IPS DF 19.7 (cell line): Measurements from ENCODE around the gene HLA-F.
A peak's percentile ranks its signal among the peaks of the same experiment; 100 is the strongest.

Source experiments
- DNase-seq: peaks from one replicate; pipeline ENCODE4 v3.0.0-alpha.2; 2013; ENCODE audit warnings: low read depth, low spot score

The HLA-F gene

DNA sequence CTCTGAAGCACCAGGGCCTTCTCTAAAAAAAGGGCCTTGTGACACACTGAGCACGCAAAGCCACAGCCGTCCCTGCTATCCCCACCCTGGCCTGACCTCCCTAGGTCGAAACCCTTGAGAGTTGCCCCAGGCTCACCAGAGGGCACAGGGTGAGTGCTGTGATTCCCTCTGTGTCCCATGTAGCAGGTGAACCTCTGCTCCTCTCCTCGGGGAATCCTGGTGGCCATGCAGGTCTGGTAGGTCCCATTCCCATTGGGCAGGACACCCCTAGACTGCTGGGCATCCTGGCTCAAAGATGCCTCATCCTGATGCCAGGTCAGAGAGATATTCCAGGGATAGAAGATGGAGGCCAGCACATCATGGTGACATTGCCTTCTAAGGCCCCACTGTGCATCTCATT, 20.9 kb downstream of the HLA-F start:
- no peak for DNase-seq

DNA sequence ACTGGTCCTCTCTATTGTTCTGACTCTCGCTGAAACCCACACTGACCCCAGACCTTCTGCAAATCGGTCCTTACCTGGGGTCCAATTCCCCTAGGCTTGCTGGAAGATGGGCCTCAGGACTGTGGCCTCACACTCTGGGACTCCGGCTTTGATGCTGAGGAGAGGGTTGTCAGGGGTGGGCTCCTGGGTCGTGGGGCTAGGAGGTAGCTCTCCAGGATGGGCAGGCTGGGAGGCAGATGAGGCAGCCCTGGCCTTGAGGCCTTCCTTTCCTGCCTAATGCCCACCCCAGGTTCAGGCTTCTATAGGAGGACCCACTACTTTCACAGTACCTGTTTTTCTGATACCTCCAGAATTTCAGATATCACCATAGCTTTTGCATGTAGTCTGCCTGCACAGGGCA, 21.4 kb downstream of the HLA-F start:
- DNase-seq, result no peak

DNA sequence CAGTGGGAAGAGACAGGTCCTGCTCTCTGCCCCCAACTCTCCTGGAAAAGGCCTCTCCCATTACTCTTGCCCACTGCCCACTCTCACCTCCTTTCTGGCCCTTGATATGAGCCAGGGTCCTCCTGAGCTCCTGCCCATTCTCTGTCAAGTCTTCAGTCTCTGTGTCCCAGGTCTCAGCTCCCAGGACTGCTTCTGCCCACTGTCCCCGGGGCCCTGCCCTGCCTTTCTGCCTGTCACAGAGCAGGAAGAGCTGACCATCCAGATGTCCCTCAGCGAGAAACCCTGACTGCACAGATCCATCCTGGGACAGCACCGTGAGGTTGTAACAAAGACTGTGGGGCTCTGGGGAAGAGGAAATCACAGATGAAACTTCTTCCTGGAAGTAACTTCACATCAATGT, 22.2 kb downstream of the HLA-F start:
- DNase-seq, result no peak

DNA sequence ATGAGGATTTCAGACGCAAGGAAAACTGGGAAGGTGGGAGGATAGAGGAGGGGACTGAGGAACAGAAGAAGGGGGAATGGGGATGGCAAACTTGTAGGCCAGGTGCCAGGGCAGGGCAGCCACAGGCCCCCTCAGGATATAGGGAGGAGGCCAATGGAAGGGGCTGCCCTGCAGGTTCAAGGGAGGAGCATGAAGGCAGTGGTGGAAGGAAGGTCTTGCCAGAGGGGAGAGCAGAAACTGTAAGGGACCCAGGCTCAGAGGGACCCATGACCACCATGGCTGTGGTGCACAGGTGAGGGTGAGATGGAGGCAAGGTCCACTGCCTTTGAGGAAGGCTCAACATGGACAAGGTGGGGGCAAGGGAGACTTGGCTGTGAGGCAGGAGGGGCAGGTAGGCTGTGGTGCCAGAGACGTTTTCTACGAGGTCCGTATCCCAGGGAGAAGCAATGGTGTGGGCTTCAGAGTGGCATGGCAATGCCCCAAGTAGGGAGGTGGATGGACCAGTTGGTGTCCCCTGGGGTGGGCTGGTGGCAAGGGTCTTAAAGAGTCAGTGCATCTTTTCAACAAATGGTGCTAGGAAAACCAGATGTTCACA, 22.7 kb downstream of the HLA-F start:
- DNase-seq, result no peak

DNA sequence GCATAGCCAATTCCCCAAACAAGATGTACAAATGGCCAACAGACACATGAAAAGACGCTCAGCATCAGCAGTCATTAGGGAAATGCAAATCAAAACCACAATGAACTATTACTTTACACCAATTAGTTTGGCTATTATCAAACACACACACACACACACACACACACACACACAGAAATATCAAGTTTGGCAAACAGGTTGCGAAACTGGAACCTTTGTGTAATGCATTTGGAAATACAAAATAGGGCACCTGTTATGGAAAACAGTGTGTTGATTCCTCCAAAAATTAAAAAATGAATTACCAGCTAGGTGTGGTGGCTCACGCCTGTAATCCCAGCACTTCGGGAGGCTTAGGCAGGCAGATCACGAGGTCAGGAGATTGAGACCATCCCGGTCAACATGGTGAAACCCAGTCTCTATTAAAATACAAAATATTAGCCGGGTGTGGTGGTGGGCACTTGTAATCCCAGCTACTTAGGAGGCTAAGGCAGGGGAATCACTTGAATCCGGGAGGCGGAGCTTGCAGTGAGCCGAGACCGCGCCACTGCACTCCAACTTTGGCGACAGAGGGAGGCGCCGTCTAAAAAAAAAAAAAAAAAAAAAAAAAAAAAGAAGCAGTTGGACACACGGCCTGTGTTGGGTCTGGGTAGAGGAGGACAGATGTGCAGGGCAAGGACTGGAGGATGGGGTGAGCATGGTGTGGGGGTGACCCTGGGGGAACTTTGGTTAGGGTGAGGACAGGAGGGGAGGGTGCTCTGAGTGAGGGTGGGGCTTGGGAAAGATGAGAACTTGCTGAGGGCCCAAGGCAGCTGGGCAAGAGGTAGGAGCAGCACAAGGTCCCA, 23.8 kb downstream of the HLA-F start:
- DNase-seq, result no peak

DNA sequence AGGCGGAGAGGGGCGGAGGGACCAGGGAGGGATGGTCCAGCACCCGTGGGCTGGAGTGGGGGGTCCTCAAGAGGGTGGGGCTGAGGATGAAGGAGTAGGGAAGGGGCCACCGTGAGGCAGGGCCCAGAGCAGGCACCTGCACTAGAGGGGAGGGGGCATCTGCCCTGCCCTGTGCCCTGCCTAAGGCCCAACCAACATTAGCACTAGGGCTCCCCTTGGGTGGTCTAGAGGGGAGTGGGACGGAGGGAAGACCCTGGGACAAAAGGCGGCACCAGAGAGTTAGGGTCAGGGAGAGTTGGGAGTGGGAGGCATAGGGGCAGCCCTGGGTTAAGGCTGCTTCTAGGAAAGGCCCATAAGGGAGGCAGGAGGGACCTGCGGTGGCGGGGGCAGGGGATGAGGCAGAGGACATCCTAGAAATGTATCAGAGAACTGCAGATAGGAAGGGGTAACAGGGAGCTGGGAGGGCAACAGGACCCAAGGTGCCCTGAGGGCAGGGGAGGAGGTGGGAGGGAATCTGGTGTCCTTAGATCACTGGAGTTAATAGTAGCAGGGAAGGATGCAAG, 24.5 kb downstream of the HLA-F start:
- DNase-seq, result no peak

DNA sequence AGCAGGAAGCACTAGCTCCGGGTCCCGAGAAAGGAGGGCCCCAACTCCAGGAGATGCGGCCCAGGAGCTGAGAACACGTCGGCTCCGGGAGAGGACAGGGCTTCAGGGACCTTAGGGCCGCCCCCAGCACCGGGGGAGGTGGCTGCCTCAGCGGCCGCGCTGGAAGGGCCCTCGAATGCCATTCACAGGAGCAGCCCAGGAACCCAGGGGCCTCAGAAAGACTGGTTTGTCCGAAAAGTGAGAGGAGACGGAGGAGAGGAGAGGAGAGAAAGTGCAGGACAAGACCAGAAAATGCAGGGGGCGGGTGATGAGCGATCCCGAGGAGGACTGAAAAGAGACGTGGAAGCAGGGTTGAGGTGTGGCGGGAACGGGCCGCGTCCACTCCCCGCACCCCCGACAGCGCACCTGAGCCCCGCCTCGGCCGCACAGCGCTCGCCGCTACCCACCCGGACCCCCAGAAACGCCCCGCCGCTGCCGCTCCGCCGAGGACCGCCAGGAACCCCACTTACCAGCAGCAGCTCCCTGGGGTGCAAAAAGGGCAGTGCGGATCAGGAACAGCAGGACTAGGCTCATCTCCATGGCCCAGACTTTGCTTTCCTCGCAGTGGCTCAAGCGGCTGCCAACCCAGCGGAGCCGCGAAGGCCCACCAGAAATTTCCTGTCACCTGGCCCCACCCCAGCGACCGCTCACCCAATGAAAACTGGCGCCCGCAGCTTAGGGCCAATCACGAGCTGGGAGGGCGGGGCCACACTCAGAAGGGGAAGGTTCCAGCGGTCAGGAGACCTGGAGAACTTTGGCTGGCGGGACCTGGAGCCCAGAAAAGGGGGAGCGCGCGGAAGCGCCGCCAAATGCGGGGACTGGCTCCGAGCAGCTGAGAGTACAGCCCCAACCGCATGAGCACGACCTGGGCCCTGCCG, 25.4 kb downstream of the HLA-F start:
- no peak for DNase-seq

DNA sequence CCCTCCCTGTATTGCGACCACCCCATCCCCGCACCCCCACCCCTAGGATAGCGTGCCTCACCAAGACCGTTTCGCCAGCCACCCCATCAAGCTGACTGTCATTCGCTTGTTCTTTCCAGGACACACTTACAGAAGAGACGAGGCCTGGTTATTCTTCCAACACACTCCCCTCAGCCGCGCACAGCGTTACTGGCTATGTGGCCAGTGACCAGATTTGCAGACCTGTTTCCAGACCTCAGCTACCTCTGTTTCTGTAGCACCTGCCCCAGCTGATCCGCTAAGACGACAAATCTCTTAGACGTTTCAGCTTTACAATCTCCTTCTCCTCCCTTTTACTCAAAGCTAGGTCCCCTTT, 26.1 kb downstream of the HLA-F start:
- DNase-seq, result no peak

DNA sequence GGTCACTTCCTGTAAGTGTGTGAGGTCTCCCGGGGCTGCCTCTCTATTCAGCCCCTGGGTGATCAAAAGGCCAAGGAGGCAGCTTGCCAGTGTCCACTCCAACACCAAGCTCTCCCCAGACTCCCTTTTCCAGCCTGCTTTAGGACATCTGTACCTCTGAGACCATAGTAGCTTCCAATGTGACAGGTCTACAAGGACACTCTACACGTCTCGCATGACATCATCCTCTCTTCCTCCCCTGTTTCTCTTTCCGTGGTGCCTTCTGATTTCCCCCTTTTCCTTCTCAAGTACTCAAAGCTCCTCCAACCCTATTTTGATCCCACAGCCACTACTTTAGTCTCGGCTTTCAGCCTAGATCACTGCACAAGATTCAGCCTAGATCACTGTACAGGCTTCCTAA, 26.4 kb downstream of the HLA-F start:
- no peak for DNase-seq

DNA sequence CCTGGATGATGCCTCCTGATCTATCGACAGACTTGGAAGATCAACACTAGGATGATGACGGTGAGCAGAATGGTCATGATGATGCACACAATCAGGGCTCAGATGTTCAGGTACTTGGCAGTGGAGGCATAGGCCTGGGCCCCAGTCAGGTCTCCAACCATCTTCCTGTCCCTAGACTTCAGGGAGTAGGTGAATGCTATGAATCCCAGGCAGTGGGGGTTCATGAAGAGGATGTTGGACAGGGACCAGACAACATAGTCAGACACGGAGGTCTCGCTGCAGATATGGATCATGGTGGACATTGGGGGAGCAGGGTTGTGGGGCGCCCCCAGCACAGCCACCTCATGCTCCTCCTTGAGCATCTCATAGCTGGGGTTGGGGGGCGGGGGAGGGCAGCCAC, 27.5 kb downstream of the HLA-F start:
- DNase-seq, result no peak

DNA sequence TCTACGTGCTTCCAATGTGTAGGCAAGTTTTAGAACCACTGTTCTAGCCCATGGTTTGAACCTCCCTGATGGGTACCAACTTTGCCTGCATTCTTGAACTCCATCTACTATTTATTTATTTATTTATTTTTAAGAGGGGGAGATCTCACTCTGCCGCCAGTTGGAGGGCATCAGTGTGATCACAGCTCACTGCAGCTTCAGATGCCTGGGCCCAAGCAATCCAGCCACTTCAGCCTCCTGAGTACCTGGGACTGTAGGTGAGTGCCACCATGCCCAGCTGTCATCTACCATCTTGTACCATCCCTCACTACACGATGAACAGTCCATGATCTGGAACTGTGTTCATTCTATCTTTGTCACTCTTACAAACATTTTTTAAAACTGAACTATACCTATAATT, 28.2 kb downstream of the HLA-F start:
- DNase-seq, result no peak

DNA sequence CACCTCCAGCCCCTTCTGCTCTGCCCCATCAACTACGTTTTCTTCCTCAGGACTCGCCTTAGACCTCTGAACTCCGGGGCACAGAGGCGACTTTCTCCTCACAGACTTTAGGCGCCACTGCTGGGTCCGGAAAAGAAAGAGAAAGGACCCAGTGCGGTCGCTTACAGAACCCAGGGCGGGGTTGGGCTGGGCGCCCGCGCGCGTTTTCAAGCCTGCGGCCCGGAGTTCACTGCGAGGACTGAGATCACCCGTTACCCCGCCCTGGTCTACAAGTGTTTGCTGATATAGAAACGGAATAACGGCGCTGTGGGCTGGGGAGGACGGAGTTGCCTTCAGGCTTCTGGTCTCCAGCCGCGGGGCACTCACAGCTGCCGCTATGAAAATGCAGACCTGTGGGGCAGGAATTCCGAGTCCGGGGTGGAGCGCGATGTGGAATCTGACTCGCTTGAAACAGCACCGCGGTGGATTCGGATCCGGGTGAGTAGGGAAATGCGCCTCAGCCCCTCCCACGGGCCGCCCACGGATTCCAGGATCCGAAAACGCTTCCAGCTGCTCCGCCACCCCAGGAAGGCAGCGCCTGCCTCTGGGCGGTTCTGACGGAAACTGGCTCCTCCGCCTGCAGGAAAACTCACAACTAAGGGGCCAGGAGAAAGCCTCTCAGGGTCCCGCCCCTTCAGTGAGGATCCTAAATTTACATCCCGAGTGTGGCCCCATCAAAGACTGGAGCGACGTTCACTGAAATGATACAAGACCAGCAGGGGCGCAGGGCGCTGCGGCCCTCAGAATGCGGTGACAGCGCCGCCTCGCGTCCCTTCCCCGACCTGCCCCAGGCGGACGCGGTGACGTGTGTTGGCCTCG, 29.4 kb downstream of the HLA-F start:
- peak; percentile 76 for DNase-seq

DNA sequence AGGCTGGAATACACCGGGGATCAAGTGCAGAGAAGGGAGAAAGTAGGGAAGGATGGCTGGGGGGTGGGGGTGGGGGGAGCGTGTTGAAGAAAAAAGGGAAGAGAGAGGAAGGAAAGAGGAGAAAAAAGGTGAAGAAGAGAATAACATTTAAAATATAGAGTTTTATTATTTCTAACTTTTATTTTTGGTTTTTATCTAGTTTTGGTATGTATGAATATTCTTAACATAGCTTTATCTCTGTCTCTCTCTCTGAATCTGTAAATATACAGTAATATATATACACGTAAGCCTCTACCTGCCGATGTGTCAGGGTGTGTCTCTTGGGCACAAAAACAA, 30.0 kb downstream of the HLA-F start:
- no peak for DNase-seq

DNA sequence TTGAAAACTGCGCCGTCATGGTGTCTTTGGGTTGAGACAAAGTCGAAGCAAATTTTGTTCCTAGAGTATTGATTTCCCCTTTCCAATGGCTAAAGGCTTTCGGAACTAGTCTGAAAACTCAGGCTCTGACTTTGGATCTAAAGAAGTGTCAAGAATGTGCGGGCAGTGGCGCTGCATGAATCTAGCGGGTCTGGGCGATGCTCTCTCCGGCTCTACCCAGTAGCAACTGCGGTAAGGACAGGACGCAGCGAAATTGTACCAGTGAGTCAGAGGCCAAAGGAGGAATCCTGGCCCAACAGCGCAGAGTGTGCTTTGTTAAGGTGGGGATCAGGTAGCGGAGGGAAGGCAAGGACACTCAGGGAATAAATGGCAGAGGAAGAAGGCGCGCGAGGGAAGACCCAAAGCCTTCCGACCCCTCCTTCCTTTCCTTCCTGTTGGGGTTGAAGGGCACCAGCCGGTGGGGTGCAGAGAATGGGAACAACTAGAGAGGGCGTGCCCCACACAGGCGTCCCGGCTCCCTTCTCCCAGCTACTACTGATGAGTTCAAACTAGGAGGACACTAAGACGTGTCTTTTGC, 32.1 kb downstream of the HLA-F start:
- no peak for DNase-seq

DNA sequence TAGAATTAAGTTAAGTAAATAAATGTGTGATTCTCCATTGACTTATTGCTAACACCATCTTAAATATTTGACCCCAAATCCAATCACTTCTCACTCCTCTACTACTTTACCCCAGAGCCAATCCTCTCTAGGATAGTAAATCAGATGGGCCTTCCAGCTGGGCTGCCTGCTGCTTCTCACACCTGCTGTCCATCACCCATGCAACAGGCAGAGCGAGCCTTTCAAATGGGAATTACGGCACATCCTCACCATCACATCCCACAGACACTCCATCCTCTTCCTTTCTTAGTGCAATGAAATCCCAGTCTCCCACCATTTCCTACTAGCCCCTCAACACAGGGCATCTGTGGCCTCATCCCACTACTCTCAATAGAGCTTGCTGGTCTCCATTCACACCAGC, 34.0 kb downstream of the HLA-F start:
- no peak for DNase-seq

DNA sequence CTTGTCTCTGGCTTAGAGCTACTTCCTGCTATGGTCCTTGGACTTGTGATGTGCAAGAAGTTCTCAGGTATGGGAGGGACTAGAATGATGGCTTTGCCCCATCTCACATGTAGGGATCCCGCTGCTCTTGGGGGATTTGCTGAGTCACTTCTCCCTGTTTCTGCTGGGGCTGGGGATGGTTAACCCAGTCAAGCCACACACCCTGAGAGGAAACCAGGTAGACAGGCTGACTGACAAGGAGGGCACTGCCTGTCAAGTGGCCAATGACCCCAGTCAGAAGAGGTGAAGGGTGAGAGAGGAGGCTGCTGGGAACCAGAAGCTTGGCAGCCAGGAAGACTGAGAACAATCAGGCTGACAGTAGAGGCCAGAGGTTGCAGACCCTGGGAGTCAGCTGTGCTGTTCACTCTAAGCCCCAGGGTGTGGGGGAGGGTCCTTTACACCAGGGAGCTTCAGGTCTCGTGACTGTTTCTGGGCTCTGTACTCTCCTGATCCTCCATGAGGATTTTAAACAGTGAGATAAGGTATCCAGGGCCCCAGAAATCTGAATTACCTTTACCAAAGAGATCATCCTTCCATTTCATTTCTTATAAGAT, 34.6 kb downstream of the HLA-F start:
- DNase-seq, result no peak

DNA sequence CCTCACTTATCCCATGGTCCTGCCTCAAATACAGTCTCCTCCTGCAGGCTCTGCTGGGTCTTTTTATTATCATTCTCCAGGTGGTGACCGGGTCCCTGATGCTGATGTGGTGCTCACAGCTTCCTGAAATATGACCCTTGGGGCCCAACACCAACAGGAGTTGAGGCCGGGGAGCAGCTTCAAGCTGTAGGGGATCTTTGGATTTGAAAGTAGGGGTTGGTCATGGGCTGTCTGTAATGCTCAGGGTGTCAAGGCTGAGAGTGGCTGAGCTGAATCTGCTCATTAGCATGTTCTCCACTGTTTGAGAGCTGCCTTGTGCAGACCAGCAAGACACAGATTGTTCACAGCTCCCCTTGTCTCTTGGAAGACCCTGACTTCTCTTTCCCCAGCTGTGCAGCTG, 35.5 kb downstream of the HLA-F start:
- no peak for DNase-seq

DNA sequence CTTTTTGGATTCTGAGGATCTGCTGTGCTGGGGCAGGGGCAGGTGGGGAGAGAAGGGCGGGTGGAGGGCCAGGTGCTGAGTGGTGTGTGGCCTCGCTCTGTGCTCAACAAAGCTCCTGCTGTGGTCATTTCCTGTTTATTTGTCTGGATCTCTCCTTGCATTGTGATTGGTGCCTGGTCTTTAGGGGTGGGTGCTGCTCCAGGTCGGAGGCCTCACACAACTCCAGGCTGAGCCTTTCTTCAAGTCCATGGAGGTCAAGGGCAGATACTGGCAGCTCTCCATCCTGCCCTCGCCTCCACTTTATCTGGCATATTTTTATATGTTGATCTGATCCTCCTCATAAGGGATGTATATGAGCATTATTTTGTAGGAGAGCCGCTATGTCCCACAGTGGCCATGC, 36.2 kb downstream of the HLA-F start:
- DNase-seq, result peak; percentile 93

DNA sequence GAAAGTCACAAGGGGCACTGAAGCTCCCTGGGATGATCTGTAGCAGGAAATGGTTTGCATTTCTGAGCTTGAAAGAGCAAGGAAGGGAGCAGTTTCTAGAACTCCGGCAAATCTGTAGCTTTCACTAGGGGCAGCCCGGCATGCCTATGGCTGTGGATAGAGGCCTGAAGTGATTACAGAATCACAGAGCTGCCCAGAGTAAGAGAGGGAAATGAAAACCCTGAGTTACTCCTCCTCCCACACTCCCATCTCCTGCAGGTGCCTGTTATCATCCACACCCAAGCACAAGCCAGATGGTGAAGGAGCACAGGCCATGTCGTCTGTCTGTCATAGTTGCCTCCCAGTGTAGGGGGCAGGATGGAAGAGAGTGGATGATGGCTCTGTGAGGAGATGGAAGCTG, 37.1 kb downstream of the HLA-F start:
- no peak for DNase-seq

DNA sequence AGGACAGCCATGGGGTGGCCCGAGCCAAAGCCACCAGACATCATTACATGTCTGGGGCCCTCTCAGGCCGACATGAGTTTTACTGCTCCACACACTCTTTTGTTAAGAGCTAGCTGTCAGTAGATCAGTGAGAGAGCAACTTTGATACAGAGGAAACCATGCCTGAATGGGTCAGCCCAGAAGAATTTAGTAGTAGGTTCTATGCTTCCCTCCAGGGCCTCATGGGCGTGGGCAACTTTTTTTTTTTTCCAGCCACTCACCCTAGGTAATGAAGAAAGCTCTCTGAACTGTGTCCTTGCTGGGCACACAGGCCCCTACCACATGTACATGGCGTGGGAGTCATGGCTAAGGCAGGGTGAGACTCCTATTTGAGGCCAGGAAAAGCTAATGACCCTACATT, 38.8 kb downstream of the HLA-F start:
- DNase-seq, result no peak

DNA sequence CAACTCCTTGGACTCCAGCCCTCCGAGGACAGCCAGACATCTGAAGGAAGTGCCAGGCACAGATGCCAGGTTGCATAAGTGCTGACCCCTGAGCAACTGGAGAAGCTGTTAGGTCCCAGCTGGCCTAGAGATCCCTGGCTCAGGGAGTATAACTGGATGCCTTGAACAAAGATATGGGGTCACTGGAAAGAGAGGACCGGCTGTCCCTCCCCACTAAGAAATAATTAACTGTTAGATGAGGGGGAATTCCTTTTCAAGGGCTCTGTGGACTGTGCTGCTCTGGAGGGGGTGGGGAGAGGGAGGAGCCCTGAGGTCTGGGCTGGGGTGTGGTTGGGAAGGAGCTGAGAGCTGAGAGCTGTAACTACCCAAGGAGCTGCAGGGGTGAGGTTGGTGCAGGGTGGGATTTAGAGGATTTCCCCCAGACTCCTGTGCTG, 39.6 kb downstream of the HLA-F start:
- DNase-seq, result no peak
